Measurements from ENCODE around the gene CPTP.
"Not testable (repeated sequence)": the region's sequence is repeated elsewhere in the genome, so short reads cannot be mapped to it uniquely, and the experiment has no call there.

Gene CPTP

DNA sequence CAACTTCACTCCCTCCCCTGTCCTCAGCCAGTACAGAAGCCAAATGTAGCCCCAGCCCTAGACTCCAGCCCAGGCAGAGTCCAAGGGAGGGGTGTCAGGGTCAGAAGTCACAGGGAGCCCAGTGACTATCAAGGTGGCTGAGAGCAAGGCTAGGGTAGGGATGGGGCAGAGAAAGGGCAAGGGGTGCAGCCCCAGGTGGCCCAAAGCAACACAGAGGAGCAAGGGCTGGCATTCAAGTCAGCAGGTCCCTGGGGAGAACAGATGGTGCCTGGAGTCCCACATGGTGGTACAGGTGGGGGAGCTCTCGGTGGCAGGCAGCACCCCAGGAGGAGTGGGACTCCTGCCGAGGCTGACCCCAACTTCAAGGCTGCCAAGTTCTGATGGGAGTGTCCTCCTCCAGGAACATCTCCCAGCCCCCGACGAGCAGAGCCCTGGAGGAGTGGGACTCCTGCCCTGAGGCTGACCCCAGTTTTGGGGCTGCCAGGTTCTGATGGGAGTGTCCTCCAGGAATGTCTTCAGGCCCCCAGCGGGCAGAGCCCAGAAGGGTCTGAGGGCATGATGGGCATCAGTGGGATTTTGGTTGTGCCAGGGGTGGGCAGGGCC lies 28.3 kb downstream of the CPTP start:
- peak; percentile 15 for DNase-seq

DNA sequence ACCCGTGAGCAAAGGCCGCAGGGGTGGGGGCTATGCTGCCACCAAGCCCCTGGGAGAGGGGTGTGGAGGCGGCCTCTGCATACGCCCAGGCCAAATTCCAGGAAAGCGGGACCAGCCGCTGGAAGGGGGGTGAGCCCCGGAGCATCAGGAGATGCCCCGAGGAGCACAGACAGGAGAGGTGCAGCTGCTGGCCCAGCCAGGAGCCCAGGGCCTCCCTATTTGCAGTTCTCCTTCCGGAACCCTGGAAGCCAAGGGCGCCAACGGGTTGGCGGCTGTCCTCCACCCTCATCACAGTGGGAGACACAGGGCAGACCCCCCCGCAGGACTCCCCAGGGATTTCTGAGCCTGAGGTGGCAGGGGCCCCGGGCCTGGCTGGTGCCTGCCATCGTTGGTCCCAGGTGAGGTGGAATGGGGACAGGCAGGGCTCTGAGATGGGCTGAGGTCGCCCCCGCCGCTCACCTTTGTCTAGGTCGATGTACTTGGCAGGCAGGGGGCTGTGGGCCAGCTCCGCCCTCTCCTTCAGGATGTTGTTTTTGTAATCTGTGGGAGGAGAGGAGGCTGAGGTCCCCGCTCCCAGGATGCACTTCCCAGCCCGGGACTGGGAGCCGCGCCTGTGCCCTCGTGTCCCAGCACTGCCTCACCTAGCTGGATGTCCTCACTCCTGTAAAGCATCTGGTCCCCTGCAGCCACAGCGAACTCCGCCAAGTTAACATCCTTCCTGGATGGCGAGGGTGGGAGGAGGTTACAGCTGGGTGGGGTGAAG lies 29.0 kb downstream of the CPTP start:
- no peak for DNase-seq

DNA sequence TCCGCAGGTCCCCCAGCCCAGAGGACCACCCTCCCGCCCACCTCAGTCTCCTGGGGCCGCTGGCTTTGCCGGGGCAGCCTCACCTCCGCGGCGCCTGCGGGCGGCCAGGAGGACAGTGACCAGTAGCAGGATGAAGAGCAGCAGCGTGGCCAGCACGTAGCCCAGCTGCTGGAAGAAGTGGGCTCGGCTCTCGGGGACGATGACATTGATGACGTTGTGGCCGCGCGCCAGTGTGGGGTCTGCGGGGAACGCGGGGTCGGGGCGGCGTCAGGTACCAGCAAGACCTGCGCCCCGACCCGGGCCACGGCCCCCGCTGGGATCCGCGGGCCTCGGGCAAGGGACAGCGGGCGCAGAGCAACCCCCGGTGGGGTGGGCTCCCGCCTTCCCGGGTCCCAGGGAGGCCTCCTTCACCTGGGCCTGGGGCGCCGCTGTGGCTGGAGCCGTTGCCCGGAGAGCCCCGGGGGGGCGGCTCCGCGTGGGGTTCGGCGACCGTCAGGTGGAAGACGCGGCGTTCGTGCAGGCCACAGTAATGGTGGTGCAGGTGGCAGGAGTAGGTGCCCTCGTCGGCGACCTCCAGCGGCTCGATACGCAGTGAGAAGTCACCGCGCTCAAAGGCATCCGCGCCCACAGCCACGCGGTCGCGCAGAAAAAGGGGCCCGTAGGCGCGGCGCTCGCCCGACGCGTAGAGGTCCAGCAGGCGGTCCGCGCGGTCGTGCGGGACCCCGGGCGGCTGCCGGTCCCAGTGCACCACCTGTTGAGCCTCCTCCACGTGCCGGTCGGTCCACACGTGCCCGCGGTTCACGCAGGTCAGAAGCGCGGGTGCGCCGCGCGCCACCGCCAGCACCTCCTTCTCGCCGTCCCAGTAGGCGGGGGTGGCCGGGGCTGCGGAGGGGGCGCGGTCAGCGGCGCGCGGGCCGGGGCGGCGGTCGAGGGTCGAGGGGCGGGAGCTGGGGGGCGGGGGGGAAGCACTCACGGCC lies 30.0 kb downstream of the CPTP start:
- DNase-seq = no peak

DNA sequence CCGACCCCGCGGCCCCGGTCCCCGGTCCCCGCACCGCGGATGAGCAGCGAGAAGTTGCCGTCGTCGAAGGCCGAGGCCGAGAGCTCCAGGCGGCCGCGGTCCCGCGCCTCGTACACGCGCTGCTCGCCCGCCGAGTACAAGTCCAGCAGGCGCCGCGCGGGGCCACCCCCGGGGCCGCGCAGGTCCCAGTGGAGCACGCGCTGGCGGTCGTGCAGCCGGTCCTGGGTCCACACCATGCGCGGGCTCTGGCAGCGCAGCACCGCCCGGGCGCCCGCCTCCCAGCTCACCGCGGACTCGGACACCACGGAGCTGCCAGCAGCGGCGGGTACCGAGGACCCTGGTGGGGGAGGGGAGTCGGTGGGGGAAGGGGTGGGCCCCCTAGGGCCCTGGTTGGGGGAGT lies 30.8 kb downstream of the CPTP start:
- DNase-seq = peak; percentile 11

DNA sequence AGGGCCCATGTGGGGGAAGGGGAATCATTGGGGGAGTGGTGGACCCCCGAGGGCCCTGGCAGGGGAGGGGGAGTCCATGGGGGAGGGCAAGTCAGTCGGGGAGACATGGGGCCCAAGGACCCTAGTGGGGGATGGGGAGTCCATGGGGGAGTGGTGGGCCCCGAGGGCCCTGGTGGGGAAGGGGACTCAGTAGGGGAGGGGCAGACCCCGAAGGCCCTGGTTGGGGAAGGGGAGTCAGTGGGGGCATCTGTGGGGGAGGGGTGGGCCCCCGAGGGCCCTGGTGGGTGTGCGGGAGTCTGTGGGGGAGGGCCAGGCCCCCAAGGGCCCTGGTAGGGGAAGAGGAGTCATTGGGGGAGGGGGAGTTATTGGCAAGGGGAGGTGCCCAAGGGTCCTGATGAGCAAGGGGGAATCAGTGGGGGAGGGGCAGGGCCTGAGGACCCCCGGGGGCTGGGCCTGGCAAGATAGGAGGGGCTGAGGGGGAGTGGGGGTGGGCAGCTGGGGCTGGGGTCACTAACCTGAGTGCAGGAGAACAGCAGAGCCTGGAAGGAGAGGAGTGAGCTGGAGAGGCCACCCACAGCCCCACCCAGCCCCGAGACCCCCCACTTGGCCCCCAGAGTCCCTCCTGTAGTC lies 31.7 kb downstream of the CPTP start:
- DNase-seq = no peak

DNA sequence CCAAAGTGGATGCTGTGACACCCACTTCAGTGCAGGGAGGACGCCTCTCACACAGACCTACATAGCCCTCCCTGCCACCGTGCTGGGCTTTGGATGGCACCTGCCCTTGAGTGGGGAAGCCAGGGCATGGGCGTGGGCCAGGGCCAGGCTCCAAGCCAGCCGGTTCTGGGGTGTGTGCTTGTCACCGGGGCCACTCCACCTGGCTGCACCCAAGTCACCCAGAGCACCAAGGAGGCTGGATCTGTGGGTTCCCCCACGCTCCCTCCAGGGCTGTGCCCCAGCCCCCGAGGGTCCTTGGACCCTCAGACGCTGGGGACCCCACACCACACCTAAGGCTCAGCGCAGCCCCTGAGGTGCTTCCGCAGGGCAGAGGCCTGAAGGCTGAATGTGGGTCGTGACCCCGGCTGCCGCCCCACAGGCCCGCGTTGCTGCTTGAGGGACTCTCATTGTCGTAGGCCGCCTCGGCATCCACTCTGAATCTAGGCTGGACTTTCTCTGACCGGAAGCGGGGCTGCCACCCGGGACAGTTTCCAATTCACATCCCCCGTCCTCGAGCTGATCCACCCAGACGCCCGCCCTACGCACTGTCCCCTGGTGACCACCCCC lies 32.3 kb downstream of the CPTP start:
- no peak for DNase-seq

DNA sequence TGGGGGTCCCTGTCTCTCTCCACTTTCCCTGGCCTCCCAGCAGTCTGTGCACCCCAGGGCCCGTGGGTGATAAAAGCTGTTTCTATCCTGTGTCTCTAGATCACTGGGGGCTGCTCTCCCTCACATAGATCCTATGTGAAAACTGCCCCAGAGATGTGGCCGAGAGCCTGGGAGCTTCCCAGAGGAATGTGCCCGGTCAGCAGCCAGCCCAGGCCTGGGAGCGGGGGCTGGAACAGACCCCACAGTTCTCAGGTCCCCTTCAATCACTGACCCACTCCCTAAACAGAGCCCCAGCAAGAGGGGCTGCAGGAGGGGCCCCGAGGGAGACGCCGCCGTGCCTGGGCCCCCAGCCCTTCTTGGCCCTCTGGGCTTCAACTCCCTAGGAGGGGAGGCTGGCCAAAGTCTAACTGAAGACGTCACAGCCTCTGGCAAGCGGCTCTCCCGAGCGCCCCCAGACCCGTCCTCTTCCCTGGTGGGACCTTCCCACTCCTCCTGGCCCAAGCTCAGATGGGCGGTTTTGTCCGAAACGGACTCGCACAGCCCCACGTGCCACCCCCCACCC lies 33.4 kb downstream of the CPTP start:
- no peak for DNase-seq

DNA sequence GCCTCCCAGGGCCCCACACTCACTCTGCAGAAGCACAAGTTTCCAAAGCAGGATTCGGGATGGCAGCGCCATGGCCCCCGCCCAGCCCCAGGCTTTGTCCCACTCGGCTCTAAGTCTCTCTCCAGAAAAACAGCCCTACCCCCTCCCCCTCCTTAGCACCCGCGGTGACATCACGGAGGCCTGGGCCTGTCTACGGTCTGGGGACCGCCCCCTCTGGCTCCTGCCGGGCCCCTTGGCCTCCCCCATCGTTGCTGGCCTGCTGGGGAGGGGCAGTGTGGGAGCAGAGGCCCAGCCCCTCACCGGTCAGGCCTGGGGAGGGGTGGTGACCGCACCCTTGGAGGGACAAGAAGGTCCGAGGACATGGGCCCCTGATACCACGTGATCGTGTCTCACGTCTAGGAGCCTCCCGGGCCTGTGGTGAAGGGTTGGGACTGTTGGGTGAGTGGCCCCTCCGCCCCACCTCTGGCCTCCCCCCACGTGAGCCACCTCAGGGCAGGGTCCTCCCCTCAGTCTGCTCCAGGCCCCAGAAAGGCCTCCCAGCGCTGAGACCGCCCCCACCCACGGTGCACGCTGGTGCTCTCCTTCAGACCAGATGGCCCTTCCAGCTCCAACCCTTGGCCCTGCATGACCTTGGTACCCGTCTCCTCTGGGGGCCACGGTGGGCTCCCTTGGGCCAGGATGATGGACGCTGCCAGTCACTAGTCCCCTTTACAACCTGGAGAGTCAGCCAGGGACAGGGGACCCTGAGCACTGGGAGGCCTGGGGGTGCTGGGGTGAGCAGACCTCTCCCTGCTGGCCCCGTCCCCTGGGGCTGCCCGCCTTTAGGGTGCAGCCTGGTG lies 34.0 kb downstream of the CPTP start, which contains the start of gene MXRA8:
Gene MXRA8 (minus strand): TSS at position 123 of the 839 bp plus-strand sequence. CDS start 51 bp downstream, at position 72.
- no peak for DNase-seq

DNA sequence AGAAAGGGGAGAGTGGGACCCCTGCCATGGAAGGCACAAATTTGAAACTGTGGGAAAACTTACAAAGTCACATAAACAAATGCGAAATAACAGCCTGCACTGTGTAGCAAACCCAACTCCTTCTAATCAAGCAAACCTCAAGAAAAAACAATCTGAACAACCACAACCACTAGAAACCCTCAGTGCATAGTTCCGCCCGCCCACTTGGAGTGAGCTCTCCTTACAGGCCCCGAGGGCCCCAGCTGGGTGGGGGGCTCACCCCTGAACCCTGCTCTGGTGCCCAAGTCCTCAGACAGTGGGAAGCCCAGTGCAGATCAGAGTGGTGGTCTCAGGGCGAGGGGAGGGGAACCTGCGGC lies 34.7 kb downstream of the CPTP start:
- DNase-seq = no peak

DNA sequence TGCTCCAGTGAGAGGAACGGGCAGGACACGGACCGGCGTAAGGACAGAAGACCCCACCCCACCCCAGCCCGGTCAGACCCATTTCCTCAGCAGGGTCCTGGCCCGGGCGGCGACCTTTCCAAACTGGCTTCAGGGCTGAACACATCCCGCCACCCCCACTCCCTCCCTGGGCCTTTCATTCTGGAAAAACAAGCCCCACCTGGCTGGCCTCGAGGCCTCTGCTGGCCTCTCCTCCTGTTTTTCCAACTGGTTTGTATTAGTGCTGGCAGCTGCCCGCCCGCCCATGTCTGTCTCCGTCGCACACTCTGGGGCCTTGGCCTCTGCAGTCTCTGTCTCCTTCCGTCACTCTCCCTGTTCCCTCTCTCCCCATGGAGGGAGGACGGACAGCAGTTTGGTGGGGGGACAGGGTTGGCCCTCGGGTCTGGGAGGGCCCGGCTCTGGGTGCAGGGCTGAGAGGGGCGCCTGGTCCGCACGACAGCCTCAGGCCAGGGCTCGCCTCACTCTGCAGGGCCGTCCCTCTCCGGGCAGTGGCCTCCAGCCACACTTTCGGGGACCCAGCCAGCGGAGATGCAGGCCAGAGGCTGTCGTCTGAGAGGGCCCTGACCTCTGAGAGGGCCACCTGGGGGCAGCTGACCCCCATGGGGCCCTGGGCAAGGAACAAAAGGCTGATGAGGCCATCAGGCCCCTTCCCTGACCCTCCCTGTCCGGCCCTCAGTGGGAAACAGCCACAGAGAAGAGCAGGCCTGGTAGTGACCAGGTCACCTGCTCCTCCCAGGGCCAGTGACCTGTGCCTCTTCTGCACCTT lies 35.3 kb downstream of the CPTP start:
- no peak for DNase-seq

DNA sequence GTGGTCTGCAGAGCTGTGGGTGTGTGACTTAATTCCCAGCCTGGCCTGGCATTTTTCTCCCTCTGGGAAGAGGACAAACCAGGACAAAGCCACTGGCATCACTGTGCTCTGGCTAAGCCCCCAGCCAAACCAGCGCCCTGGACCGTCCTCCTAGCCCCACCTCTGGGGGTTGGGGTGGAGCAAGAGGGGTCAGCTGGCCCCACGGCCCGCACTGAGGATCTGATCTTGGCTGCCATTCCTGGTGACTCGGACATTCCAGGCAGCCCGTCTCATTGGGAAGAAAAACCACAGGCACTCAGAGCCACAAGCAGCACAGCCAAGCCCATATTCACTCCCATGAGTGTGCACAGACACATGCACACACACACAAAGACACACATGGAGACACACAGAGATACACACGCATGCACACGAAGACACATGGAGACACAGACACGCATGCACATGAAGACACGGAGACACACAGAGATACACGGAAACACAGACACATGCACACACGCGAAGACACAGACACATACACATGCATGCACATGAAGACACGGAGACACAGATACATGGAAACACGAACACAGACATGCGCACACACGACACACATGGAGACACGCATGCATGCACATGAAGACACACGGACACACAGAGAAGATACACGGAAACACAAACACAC lies 36.0 kb downstream of the CPTP start:
- DNase-seq = no peak

DNA sequence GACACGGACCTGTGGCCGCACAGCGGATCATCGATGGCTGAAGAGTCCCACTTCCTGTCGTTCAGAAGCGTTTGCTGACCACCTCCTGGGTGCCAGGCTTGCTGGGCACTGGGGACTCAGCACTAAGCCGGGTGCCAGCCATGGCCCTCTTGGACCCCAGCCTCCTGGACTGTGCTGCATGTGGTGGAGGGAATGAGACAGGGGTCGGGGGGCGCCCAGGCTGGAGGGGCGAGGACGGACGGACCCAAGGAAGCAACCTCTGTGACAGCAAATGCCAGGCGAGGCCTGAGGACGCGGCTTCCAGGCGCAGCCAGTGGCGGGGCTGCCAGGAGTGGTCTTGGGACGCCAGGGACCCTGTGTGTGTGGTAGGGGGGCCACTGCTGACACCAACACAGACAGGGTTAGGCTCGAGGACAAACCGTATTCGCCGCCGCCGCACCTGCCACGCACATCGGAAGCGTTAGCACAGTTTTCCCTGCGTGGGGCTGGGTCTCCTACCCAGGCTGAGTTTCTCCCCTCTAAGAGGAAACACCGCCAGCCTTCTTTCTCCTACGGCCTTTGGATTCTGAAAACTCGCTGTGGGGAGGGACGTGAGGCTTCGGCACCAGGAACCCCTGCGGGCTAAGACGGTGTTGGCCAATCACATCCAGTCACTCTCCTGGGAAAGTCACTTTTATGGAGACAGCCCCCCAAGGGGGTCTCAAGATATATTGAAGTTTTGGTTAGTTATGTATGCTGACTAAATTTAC lies 36.8 kb downstream of the CPTP start:
- DNase-seq = no peak

DNA sequence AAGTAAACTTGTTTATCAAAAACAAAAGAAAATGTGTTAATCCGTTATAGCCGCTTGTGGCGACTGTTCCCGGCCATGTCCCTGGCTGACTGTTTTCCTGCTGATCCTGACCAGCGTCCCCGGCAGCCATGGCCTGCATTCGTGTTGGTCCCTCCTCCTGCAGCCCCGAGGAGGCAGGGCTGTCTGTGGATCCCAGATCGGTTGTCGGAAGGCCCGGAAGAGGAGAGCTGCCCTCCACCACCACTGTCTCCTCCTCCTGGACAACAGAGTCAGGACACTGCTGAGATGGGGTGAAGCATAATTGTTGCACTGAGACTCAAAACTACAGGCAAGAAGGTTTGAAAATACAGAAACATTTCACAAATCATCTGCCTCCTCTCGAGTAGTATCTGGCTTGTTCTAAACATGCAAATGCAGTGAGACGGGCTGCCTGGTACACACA lies 37.4 kb downstream of the CPTP start:
- DNase-seq = no peak

DNA sequence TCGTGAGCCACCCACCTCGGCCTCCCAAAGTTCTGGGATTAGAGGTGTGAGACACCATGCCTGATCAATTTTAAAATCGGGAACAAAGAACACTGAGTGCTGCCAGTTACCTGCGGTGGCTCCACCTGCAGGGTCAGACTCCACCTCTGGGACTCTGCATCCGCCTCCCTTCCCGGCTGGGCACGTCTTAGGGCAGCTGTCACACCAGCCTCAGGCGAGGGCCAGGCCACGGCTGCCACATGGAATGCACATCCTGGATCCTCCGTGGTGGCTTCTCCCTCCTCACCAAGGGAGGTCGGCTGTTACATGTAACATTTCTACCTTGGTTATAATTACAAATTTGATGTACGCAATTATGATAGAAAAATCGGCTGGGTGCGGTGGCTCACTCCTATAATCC lies 39.7 kb downstream of the CPTP start:
- no peak for DNase-seq

DNA sequence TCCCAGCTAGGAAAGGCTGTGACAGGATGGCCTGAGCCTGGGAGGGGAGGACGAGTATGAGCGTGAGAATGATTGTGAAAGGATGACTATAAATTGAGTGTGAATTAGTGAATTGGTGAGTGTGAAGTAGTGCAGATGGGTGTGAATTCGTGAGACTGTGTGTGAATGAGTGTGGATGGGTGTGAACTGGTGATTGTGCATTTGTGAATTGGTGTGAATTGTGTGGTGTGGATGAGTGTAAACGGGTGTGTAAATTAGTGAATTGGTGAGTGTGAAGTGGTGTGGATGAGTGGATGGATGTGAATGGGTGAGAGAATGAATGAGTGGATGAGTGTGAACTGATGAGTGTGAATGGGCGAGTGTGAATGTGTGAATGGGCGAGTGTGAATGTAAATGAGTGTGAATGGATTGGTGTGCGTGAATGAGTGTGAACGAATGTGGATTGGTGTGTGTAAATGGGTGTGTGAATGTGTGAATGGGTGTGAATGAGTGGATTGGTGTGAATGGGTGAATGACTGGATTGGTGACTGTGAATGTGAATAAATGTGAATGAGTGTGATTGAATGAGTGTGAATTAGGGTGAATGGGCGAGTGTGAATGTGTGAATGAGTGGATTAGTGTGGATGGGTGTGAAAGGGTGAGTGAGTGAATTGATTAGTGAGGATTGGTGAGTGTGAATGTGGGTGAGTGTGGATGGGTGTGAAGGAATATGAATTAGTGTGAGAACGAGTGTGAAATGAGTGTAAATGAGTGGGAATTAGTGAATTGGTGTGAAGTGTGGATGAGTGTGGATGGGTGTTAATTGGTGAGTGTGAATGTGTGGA lies 41.5 kb downstream of the CPTP start:
- no peak for DNase-seq

DNA sequence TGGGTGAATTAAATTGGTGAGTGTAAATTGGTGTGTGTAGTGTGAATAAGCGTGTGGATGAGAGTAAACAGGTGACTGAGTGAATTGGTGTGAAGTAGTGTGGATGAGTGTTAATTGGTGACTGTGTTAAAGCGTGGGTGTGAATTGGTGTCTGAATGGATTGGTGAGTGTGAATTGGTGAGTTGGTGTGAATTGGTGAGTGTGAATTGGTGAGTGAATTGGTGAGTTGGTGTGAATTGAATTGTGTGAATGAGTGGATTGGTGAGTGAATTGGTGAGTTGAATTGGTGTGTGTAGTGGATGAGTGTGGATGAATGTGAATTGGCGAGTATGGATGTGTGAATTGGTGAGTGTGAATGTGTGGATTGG lies 42.1 kb downstream of the CPTP start:
- DNase-seq = no peak

DNA sequence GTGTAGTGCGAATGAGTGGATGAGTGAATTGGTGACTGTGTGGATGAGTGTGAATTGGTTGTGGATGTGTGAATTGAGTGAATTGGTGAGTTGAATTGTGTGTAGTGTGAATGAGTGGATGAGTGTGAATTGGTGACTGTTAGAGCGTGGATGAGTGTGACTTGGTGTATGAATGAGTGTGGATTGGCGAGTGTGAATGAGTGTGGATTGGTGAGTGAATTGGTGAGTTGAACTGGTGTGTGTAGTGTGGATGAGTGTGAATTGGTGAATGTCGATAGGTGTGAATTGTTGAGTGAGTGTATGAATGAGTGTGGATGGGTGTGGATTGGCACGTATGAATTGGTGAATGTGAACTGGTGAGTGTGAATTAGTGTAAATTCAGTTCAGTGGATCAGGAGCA lies 42.7 kb downstream of the CPTP start:
- no peak for DNase-seq

DNA sequence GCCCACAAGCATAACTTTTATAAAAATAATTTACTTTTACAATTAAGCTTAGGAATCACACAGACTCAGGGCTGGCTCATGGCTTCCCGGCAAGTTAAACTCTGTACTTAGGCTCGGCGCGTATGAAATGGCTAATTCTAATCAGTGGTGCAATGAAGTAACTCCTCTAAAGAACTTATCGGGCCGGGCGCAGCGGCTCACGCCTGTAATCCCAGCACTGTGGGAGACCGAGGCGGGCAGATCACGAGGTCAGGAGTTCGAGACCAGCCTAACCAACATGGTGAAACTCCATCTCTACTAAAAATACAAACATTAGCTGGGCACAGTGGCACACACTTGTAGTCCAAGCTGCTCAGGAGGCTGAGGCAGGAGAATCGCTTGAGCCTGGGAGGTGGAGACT lies 45.5 kb downstream of the CPTP start:
- DNase-seq = not testable (repeated sequence)

Measured in NCI-H1436 (cell line).